Endometrial microvascular endothelial cells (primary cell): ENCODE measurements around the gene CPSF4L. TPM values are rescaled to one million over a fixed set of nuclear protein-coding genes. Genes with fewer than 3 reads are reported as not detected.

Experiments used
- in situ Hi-C: cut with HindIII; loops from 2 replicates; pipeline ENCODE4 v1.10.0; 2017; ENCODE audit warnings: low sequenced_read_pairs, low pct_unique_long_range_greater_than_20kb; ENCODE audit errors: inconsistent ontology term
- total RNA-seq: library from RNA; depleted of rRNA; stranded (reverse); fragments of >200 nt; gene quantifications from one replicate; pipeline ENCODE4 v1.2.3, GENCODE V29; 2015; ENCODE audit errors: inconsistent ontology term

The CPSF4L gene
- total RNA-seq, 1 donor from 2014 or later: not detected

DNA sequence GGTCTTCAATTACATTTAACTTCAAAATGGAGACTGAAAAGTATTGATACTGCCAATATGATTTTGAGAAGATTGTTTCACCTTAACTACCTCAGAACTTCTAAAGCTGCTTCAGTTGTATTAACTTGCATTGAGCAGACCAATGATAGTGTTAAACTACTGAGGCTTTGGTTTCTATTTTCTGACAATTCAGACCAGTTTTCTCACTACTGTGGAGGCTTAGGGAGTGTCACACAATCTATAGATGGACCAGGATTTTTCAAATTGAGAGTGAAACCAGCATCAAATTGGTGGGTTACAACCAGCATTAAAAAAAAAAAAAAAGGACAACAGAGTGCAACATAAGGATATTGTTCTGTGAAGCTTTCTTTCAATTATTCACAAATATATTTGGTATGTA is 47.7 kb downstream of the CPSF4L start:
- in situ Hi-C loops: no loop called here

DNA sequence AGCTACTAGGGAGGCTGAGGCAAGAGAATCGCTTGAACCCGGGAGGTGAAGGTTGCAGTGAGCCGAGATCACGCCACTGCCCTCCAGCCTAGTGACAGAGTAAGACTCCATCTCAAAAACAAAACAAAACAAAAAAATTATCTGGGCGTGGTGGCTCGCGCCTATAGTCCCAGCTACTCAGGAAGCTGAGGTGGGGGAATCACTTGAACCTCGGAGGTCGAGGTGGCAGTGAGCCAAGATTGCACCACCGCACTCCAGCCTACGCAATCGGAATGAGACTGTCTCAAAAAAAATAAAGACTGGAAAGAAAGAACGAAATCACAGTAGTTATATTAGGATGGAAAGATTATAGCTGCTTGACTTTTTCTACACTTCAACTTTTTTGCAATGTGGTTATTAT is 49.9 kb downstream of the CPSF4L start:
- in situ Hi-C loops: no loop called here

DNA sequence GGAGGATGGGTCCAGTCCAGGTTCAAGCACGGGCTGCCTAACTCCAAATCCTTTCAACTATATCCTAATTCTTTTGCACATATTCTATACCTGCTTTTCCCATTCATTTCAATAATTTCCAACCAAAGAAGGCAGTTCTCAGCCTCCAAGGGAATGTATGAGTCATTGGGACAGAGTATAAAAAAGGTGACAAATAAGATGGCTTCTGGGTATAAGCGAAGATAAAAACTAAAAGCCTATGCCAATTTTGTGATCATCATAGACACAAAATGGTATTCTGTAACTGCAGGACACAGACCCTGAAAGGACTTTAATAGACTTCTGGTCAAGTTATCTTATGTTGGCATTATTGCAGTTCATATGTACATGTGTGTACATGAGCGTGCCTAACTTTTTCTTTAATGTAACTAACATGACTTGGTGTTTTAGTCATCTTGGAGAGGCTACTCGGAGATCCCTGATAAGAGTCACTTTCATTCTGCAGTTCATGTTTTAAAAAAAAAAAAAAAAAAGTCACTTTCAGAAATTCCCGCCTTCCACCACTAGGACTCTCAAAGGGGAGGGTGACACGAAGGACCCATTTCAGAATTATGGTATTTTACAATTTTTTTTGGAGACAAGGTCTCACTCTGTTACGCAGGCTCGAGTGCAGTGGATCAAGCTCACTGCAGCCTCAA is 51.5 kb downstream of the CPSF4L start:
- in situ Hi-C loops: no loop called here

DNA sequence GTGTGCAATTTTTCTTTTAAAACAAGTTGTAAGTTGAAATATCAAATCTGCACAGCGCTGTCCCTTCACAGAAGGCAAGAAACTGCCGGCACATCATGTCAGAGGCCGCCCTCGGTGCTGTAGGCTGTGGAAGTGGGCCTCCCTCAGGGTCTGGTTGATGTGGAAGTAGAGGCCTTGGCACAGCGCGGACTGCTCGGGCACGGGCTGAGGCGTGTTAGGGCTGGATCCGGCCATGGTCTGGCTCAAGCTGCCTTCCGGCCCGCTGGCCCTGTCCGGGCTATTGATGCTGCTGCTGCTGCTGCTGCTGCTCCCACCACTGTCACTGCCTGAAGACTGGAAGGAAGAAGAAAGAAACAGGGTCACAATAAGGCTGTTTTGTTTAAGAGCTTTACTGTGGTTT is 52.2 kb downstream of the CPSF4L start:
- in situ Hi-C loops: no loop called here

DNA sequence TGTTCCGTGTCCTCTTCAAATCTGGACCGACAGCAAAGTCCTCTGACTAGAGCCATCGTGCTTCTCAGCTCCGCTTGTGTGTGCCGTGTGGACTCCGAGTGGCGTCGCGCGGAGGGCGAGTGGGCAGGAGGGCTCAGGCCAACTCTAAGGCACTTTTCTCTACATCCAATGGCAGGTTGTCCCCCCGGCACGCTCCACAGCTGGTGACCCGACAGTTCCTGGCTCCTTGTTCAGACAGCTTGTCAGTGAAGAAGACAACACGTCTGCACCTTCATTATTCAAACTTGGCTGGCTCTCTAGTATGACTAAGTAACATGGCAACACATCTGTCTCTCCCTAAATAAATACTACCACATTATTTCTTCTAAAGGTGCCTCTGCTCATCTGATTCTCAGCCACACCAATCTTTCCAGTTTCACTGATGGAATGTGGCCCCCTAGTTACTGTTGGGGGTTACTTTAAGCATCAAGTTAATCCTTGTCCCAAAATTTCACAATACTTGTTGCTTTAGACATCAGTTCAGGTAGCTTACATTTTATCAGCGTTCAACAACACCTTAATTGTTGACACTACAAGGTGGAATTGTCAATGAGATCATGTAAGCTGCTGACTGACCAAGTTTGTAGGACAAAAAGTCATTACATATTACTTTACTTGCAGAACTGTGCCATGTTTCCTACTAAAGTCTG is 53.4 kb downstream of the CPSF4L start:
- in situ Hi-C loops: no loop called here

DNA sequence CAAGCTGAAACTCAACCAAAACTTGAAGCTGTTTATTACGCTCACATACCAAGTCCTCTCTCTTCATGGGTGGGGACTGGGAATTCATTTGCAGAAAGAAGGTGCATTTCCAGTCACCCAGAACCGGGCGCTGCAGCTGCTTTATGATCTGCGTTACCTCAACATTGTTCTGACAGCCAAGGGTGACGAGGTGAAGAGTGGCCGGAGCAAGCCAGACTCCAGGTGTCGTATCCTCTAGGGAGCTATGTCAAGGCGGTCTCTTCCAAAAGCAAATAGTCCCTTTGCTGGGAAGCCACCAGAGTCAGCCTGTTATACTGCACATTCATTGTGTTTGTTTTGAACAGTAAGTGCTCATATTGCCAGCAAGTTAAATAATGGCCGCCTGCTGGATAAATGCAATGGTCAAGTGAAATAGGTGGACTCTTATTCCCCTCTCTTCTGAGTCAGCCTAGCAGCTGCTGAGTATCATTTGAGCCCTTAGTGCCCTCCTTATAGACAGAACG is 56.2 kb downstream of the CPSF4L start:
- in situ Hi-C loops: no loop called here

DNA sequence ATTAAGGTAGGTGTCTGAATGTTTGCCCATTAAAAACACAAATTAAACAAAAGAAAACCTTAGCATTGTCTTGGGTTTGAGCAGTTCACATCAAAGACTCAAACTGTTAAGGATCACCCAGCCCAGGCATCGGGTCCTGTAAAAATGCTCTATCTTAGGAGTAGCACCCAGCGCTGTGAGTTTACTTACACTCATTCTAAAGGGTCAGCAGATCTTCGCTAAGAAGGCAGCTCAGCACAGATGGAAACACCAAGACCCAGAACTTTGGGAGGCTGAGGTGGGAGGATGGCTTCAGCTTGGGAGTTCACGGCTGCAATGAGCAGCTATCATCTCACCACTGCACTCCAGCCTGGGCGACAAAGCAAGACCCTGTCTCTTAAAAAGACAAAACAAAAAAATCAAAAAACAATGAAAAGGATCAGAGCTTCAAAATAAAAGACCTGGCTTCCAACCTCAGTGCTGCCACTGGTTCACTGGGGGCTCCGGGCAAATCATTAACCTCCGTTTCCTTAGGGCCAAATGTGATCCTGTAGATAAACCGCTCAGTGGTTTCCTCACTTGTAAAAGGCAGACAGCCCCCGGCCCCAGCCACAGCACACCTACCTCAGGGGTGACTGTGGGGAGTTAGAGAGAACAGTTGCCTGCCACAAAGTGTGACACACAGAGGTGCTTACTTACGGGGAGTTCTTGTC is 57.7 kb downstream of the CPSF4L start:
- in situ Hi-C loops: no loop called here

DNA sequence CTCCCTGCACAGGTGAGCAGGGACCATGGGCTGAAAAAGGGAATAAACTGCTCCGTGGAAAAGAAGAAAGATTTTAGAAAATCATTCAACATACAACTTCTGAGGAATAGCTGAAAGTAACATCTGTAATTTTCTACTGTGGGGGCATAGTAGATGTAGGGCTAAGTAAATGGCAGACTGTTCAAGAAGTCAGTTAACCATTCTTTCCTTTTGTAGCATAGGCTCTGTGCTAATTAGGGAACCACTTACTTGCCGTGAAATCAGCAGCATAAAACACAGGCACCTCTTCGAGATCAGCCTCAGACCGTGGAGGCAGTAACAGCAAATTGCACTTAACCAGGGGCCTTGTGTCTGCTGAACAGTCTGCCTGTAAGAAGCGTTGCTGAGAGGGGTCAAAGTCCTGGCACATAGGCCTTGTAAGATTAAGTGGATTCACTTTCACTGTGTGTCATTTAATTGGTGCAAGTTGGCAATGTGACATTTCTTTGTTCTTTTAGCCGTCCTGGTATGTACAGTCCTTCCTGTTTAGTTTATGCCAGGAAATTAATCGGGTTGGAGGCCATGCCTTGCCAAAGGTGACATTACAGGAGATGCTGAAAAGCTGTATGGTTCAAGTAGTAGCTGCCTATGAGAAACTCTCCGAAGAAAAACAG is 58.4 kb downstream of the CPSF4L start:
- in situ Hi-C loops: no loop called here

DNA sequence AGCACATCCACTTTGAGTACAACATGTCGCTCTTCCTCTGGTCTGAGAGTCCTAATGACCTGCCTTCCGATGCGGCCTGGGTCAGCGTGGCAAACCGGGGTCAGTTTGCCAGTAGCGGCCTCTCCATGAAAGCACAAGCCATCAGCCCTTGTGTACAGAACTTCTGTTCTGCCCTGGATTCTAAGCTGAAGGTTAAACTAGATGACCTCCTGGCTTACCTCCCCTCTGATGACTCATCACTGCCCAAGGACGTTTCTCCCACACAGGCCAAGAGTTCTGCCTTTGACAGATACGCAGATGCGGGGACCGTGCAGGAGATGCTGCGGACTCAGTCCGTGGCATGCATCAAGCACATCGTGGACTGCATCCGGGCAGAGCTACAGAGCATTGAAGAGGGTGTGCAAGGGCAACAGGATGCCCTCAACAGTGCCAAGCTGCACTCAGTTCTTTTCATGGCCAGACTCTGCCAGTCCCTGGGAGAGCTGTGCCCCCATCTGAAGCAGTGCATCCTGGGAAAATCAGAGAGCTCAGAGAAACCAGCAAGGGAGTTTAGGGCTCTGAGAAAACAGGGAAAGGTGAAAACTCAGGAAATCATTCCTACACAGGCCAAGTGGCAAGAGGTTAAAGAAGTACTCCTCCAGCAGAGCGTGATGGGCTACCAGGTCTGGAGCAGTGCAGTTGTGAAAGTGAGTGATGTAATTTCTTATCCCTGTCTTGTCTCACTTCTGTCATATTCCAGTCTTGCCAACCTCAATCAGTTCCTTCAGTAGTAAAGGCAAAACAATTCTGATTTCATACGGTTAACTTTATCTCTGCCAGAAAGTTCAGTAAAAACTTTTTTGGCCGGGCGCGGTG is 60.2 kb downstream of the CPSF4L start:
- in situ Hi-C loops: no loop called here

DNA sequence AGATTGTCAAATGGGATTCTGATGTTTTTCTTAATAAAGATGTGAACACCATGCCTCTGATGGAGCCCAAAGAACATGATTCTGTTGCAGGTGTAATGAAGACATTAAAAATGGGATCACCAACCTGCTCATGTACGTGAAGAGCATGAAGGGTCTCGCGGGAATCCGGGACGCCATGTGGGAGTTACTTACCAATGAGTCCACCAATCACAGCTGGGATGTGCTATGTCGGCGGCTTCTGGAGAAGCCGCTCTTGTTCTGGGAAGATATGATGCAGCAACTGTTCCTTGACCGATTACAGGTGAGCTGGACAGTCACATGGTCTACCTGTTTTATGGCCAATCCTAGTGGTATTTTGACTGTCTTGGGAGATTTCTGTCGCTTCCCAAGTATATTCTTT is 61.2 kb downstream of the CPSF4L start:
- in situ Hi-C loops: no loop called here

DNA sequence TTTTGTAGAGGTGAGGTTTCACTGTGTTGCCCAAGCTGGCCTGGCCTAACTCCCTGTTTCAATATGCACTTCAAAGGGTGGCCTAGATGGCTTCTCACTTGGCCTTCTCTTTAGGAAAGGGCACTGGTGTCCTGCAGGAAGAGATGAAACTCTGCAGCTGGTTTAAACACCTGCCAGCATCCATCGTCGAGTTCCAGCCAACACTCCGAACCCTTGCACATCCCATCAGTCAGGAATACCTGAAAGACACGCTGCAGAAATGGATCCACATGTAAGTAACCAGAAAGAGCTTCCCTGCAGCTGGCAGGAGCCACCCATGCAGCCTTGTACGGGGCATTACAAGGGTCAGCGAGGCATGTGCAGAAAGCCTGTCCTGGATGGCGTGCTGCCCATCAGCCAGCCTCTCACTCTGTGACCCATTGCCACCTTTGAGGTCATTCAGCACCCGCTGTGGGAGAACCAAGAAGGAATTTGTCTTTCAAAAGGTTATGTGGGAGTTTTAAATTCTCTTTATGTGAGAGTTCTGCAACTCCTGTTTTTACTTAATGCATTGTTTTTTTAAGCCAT is 61.8 kb downstream of the CPSF4L start:
- in situ Hi-C loops: no loop called here

DNA sequence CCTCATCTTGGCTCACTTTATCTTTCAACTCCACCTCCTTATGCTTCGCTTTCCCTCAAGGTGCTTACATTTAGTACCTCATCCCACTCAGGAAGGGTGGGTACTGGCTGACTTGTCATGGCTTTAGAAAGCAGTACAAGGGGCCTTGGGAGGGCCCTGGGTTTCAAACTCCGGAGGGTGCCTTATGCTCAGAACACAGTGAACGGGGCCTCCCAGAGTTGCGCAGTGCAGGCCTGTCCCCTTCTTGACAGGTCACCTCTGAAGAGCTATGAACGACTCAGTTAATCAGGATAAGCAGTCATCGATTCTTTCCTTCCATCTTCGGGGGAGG is 62.8 kb downstream of the CPSF4L start:
- in situ Hi-C loops: no loop called here

Other genes with a start within 250 kb of the CPSF4L start
- gene SLC39A11, start 169.2 kb downstream of the CPSF4L start, total RNA-seq: 11.8 TPM
- gene SSTR2, start 96.9 kb downstream of the CPSF4L start, total RNA-seq: not detected
- gene COG1, start 68.8 kb downstream of the CPSF4L start, total RNA-seq: 32.5 TPM
- gene CDC42EP4, start 50.1 kb upstream of the CPSF4L start, total RNA-seq: 40.3 TPM